Activated CD8-positive, alpha-beta T cell treated with anti-CD3 and anti-CD28 coated beads for 36 hours (primary cell): ENCODE data around the gene PCDHA2. TPM values are rescaled to one million over a fixed set of nuclear protein-coding genes. Genes with fewer than 3 reads are reported as not detected.
"Not testable (repeated sequence)": the region's sequence is repeated elsewhere in the genome, so short reads cannot be mapped to it uniquely, and the experiment has no call there.

Experiments
- ATAC-seq: fragments of 200-7000 bp; cut with Tn5 transposase; one replicate; pipeline ENCODE4 v1.10.0; 2021; ENCODE audit warnings: mild to moderate bottlenecking, moderate library complexity
- CTCF ChIA-PET: fragments of 350-600 bp; sonication (Branson Sonifier 250); formaldehyde crosslinking; loops from one replicate; lab custom pipeline; 2021; ENCODE audit warnings: antibody characterized with exemption; lab: Charles Lee
- POLR2A ChIA-PET: fragments of 350-600 bp; sonication (Branson Sonifier 250); formaldehyde crosslinking; loops from one replicate; lab custom pipeline; 2021; ENCODE audit warnings: antibody characterized with exemption; lab: Charles Lee
- DNase-seq: peaks from one replicate; pipeline ENCODE4 v3.0.0-alpha.2; 2020
- H3K27ac Mint-ChIP-seq: one replicate; pipeline ENCODE4 v1.8.0; 2021; ENCODE audit warnings: mild to moderate bottlenecking, mixed read lengths
- H3K27me3 Mint-ChIP-seq: one replicate; pipeline ENCODE4 v1.8.0; 2021; ENCODE audit warnings: mixed read lengths
- H3K36me3 Mint-ChIP-seq: one replicate; pipeline ENCODE4 v1.8.0; 2021; ENCODE audit warnings: low read depth, mixed read lengths
- H3K4me1 Mint-ChIP-seq: one replicate; pipeline ENCODE4 v1.8.0; 2021; ENCODE audit warnings: low read depth, mixed read lengths
- H3K4me3 Mint-ChIP-seq: one replicate; pipeline ENCODE4 v1.8.0; 2021; ENCODE audit warnings: mild to moderate bottlenecking, moderate library complexity, mixed read lengths
- H3K9me3 Mint-ChIP-seq: one replicate; pipeline ENCODE4 v1.8.0; 2021; ENCODE audit warnings: mixed read lengths
- intact Hi-C: fragments of 100-400 bp; cut with micrococcal nuclease; formaldehyde crosslinking; loops from one replicate; pipeline ENCODE4 v1.10.0; 2022
- total RNA-seq, 2 experiments: library from RNA; stranded (reverse); gene quantifications; one replicate each; pipeline ENCODE4 v1.2.3, GENCODE V29; 2021
- TF ChIP-seq, protein P1 (sequence below): fragments of 200-600 bp; IDR thresholded peaks from one replicate; pipeline ENCODE4 v1.8.0; 2022; ENCODE audit warnings: antibody characterized with exemption, mild to moderate bottlenecking

Gene PCDHA2
- total RNA-seq, 2 experiments from 2014 or later = not detected

DNA sequence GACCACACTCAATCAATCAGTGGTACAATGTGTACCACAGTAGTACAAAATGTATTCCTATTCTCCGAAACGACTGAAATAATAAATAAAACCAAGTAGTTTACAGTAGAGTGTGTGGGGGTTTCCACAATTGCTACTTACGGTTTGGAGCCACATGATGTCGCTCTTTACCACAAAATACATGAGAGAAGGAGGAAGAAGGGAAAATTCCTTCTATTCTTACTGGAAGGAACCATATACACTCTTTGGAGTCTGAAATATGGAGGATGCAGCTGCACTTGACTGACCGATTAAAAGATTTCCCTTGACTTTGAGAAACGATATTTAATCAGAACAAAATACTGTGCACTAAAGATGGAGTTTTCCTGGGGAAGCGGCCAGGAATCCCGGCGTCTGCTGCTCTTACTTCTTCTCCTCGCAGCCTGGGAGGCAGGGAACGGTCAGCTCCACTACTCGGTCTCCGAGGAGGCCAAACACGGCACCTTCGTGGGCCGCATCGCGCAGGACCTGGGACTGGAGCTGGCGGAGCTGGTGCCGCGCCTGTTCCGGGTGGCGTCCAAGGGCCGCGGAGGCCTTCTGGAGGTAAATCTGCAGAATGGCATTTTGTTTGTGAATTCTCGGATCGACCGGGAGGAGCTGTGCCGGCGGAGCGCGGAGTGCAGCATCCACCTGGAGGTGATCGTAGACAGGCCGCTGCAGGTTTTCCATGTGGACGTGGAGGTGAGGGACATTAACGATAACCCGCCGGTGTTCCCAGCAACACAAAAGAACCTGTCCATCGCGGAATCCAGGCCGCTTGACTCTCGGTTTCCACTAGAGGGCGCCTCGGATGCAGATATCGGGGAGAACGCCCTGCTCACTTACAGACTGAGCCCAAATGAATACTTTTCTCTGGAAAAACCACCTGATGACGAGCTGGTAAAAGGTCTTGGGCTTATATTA, 12.5 kb downstream of the PCDHA2 start, which contains the start of gene PCDHA4:
Gene PCDHA4, plus strand, starts transcription at position 235 of the 942 bp plus-strand sequence.
- CTCF ChIA-PET = interaction anchor here (0.9 to 1.9 kb wide), 5 partner anchors 9 to 21 kb away, joined by 3 to 6 read pairs (median 5); partner anchors contain the start of genes PCDHA1 and PCDHA2
- no peak within 1 kb of the TSS for H3K27ac Mint-ChIP-seq

DNA sequence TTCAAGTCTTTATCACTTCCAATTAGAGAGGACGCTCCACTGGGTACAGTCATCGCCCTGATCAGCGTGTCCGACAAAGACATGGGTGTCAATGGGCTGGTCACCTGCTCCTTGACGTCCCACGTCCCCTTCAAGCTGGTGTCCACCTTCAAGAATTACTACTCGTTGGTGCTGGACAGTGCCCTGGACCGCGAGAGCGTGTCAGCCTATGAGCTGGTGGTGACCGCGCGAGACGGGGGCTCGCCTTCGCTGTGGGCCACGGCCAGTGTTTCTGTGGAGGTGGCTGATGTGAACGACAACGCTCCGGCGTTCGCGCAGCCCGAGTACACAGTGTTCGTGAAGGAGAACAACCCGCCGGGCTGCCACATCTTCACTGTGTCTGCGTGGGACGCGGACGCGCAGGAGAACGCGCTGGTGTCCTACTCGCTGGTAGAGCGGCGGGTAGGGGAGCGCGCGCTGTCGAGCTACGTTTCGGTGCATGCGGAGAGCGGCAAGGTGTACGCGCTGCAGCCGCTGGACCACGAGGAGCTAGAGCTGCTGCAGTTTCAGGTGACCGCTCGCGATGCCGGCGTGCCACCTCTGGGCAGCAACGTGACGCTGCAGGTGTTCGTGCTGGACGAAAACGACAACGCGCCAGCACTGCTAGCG, 13.7 kb downstream of the PCDHA2 start:
- CTCF ChIA-PET = interaction anchor here (0.9 to 1.9 kb wide), 3 partner anchors 8 to 22 kb away, joined by 3 to 6 read pairs (median 5); partner anchors contain the start of gene PCDHA1
- POLR2A ChIA-PET = not testable (repeated sequence)

More for the DNA sequence above, 12.5 kb downstream of the PCDHA2 start, which contains the start of gene PCDHA4:
- H3K4me1 Mint-ChIP-seq = no peaks in the 10 kb centered on the region
- H3K27me3 Mint-ChIP-seq = peaks cover 22% of the 10 kb centered on the region
- peaks cover 6% of the 10 kb centered on the region for H3K36me3 Mint-ChIP-seq
- POLR2A ChIA-PET = interaction anchor here (0.6 kb wide), 1 partner anchor 9 kb away, joined by 3 read pairs; no protein-coding TSS in a partner anchor
- TF ChIP-seq, protein P1, sequence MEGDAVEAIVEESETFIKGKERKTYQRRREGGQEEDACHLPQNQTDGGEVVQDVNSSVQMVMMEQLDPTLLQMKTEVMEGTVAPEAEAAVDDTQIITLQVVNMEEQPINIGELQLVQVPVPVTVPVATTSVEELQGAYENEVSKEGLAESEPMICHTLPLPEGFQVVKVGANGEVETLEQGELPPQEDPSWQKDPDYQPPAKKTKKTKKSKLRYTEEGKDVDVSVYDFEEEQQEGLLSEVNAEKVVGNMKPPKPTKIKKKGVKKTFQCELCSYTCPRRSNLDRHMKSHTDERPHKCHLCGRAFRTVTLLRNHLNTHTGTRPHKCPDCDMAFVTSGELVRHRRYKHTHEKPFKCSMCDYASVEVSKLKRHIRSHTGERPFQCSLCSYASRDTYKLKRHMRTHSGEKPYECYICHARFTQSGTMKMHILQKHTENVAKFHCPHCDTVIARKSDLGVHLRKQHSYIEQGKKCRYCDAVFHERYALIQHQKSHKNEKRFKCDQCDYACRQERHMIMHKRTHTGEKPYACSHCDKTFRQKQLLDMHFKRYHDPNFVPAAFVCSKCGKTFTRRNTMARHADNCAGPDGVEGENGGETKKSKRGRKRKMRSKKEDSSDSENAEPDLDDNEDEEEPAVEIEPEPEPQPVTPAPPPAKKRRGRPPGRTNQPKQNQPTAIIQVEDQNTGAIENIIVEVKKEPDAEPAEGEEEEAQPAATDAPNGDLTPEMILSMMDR = no peak
- H3K4me3 Mint-ChIP-seq = no peak within 1 kb of the TSS
- ATAC-seq = no peak
- intact Hi-C loops = no loop called here
- H3K9me3 Mint-ChIP-seq = peaks cover 25% of the 10 kb centered on the region
- peak; percentile 43 for DNase-seq

DNA sequence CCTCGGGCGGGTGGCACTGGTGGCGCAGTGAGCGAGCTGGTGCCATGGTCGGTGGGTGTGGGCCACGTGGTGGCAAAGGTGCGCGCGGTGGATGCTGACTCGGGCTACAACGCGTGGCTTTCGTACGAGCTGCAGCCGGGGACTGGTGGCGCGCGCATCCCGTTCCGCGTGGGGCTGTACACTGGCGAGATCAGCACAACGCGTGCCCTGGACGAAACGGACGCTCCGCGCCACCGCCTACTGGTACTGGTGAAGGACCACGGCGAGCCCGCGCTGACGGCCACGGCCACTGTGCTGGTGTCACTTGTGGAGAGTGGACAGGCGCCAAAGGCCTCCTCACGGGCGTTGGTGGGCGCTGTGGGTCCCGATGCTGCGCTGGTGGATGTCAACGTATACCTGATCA, 14.2 kb downstream of the PCDHA2 start:
- no peak overlapping the region for H3K4me3 Mint-ChIP-seq
- H3K9me3 Mint-ChIP-seq = peaks cover 23% of the 10 kb centered on the region
- no peaks in the 10 kb centered on the region for H3K4me1 Mint-ChIP-seq
- no peak for DNase-seq
- TF ChIP-seq, protein P1 = no peak
- no peak overlapping the region for H3K27ac Mint-ChIP-seq
- intact Hi-C loops = no loop called here
- ATAC-seq = no peak
- CTCF ChIA-PET = interaction anchor here (1.0 kb wide), 1 partner anchor 14 kb away, joined by 3 read pairs; no protein-coding TSS in a partner anchor
- POLR2A ChIA-PET = no interaction called here
- peaks cover 6% of the 10 kb centered on the region for H3K36me3 Mint-ChIP-seq
- H3K27me3 Mint-ChIP-seq = peaks cover 20% of the 10 kb centered on the region

More for the DNA sequence above, 13.7 kb downstream of the PCDHA2 start:
- H3K27ac Mint-ChIP-seq, H3K4me1 Mint-ChIP-seq, intact Hi-C loops, H3K36me3 Mint-ChIP-seq, ATAC-seq, H3K4me3 Mint-ChIP-seq, DNase-seq: not testable (repeated sequence)
- H3K27me3 Mint-ChIP-seq = peaks cover 21% of the 10 kb centered on the region
- H3K9me3 Mint-ChIP-seq = peaks cover 24% of the 10 kb centered on the region

DNA sequence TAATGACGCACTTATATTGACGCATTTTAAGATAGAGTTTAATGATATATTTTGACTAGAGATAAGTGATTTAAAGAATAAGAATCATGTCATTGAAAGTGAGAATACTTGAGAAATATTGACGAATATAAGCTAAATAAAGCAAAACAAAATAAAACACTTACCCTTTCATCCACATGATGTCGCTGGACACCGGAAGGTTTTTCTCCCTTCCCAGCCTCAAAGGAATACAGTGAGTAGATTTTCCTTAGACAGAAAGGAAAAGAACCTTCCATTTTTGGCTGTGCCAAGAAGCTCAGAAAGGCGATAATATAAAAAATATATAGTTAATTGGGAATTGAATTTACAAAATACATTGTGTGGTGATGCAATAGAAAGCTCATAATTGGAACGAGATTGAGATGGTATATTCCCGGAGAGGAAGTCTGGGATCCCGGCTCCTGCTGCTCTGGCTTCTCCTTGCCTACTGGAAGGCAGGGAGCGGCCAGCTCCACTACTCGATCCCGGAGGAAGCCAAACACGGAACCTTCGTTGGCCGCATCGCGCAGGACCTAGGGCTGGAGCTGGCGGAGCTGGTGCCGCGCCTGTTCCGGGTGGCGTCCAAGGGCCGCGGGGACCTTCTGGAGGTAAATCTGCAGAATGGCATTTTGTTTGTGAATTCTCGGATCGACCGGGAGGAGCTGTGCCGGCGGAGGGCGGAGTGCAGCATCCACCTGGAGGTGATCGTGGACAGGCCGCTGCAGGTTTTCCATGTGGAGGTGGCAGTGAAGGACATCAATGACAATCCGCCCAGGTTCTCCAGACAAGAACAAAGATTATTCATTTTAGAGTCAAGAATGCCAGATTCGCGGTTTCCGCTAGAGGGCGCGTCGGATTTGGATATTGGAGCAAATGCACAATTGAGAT, 27.0 kb downstream of the PCDHA2 start, which contains the start of gene PCDHA5:
Gene PCDHA5, plus strand, starts transcription at position 239 of the 906 bp plus-strand sequence.
- DNase-seq = peak; percentile 58
- H3K27me3 Mint-ChIP-seq = peaks cover 6% of the 10 kb centered on the region

More for the DNA sequence above, 27.0 kb downstream of the PCDHA2 start, which contains the start of gene PCDHA5:
- H3K9me3 Mint-ChIP-seq = peaks cover 5% of the 10 kb centered on the region
- H3K27ac Mint-ChIP-seq = no peak within 1 kb of the TSS
- ChIA-PET POLR2A (interaction anchor here (0.6 kb wide), 1 partner anchor 491 kb away, joined by 3 read pairs; no protein-coding TSS in a partner anchor), CTCF (interaction anchor here (0.7 to 2.0 kb wide), 3 partner anchors 19 to 701 kb away, joined by 3 to 7 read pairs (median 6); partner anchors contain the start of gene PCDHA8)
- H3K4me3 Mint-ChIP-seq = no peak within 1 kb of the TSS
- no peak for ATAC-seq
- intact Hi-C loops = no loop called here
- peaks cover 4% of the 10 kb centered on the region for H3K36me3 Mint-ChIP-seq
- TF ChIP-seq, protein P1 = no peak
- H3K4me1 Mint-ChIP-seq = no peaks in the 10 kb centered on the region
